MM.1S (cell line): ENCODE data around the gene MRAS.

Experiments used
- DNase-seq: peaks from one replicate; pipeline ENCODE4 v3.0.0-alpha.2; 2015
- H2AFZ ChIP-seq: fragments of 300-600 bp; sonication (generic); 2 replicates; pipeline ENCODE4 v1.6.0; 2016; ENCODE audit warnings: antibody characterized with exemption, low read length
- H3F3A ChIP-seq: fragments of 300-600 bp; sonication (generic); 2 replicates; pipeline ENCODE4 v1.6.1; 2016; ENCODE audit warnings: mild to moderate bottlenecking, antibody characterized with exemption, low read length, moderate library complexity, mixed read lengths; ENCODE audit not compliant: insufficient read depth
- H3K27ac ChIP-seq: fragments of 300-600 bp; sonication (generic); 2 replicates; pipeline ENCODE4 v1.5.1; 2016; ENCODE audit warnings: mild to moderate bottlenecking, low read length
- H3K27me3 ChIP-seq: fragments of 300-600 bp; sonication (generic); replicated peaks from 2 replicates; pipeline ENCODE4 v1.6.0; 2016; ENCODE audit warnings: low read length; ENCODE audit not compliant: insufficient read depth
- H3K36me3 ChIP-seq: fragments of 300-600 bp; sonication (generic); replicated peaks from 2 replicates; pipeline ENCODE4 v1.6.1; 2016; ENCODE audit warnings: mild to moderate bottlenecking, low read length, mixed read lengths; ENCODE audit not compliant: insufficient read depth
- H3K4me1 ChIP-seq: fragments of 300-600 bp; sonication (generic); 2 replicates; pipeline ENCODE4 v1.6.1; 2016; ENCODE audit warnings: low read length, mixed read lengths
- H3K4me2 ChIP-seq: fragments of 300-600 bp; sonication (generic); 2 replicates; pipeline ENCODE4 v1.6.0; 2016; ENCODE audit warnings: low read depth, low read length
- H3K4me3 ChIP-seq: fragments of 300-600 bp; sonication (generic); 2 replicates; pipeline ENCODE4 v1.5.1; 2016; ENCODE audit warnings: low read length, mixed read lengths
- H3K79me2 ChIP-seq: fragments of 300-600 bp; sonication (generic); 2 replicates; pipeline ENCODE4 v1.6.1; 2016; ENCODE audit warnings: mixed run types, low read length, mixed read lengths
- H3K9ac ChIP-seq: fragments of 300-600 bp; sonication (generic); 2 replicates; pipeline ENCODE4 v1.6.1; 2016; ENCODE audit warnings: low read length, mixed read lengths
- H3K9me2 ChIP-seq: fragments of 300-600 bp; sonication (generic); replicated peaks from 2 replicates; pipeline ENCODE4 v1.6.1; 2016; ENCODE audit warnings: mild to moderate bottlenecking, low read length, mixed read lengths; ENCODE audit not compliant: insufficient read depth
- H3K9me3 ChIP-seq: fragments of 300-600 bp; sonication (generic); replicated peaks from 2 replicates; pipeline ENCODE4 v1.6.1; 2016; ENCODE audit warnings: mild to moderate bottlenecking, low read length, mixed read lengths; ENCODE audit not compliant: insufficient read depth
- H4K20me1 ChIP-seq: fragments of 300-600 bp; sonication (generic); 2 replicates; pipeline ENCODE4 v1.6.1; 2016; ENCODE audit warnings: mild to moderate bottlenecking, low read length, moderate library complexity, mixed read lengths; ENCODE audit not compliant: insufficient read depth
- EZH2 ChIP-seq: fragments of 300-600 bp; sonication (generic); optimal IDR thresholded peaks from 2 replicates; pipeline ENCODE3; 2017; ENCODE audit warnings: low read depth, mild to moderate bottlenecking, antibody characterized with exemption, low read length, mixed read lengths
- EZH2phosphoT487 ChIP-seq: fragments of 300-600 bp; sonication (generic); IDR thresholded peaks from 2 replicates; pipeline ENCODE4 v1.6.1; 2018; ENCODE audit warnings: antibody characterized with exemption, low read length
- TF ChIP-seq, protein P1 (sequence below): fragments of 300-600 bp; sonication (generic); IDR thresholded peaks from 2 replicates; pipeline ENCODE4 v1.5.1; 2016; ENCODE audit warnings: antibody characterized with exemption, low read length, mixed read lengths

Gene MRAS

DNA sequence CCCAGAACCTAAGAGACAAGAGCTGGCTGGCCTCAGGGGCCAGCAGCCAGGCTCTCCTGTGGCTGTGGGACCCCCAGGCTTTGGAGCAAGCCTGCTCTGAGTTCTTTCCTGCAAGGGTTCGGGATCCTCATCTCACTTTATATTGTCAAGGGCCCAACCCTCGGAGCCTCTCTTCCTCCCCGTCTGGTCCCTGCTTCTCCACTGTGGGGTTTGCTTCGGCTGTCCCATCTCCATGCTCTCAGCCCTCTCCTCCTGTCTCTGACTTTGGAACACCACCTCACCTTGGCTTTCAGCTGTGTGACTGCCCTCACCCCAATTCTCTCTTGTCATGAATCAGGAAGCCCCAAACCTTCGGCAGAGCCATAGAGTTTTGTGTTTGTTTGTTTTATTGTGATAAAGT is 30.0 kb downstream of the MRAS start:
- H3K9me2 ChIP-seq = no peaks in the 10 kb centered on the region
- H3K79me2 ChIP-seq = no peaks in the 10 kb centered on the region
- H3K27me3 ChIP-seq = no peaks in the 10 kb centered on the region
- no peaks in the 10 kb centered on the region for H3K4me1 ChIP-seq
- H3F3A ChIP-seq = no peaks in the 10 kb centered on the region
- TF ChIP-seq, protein P1, sequence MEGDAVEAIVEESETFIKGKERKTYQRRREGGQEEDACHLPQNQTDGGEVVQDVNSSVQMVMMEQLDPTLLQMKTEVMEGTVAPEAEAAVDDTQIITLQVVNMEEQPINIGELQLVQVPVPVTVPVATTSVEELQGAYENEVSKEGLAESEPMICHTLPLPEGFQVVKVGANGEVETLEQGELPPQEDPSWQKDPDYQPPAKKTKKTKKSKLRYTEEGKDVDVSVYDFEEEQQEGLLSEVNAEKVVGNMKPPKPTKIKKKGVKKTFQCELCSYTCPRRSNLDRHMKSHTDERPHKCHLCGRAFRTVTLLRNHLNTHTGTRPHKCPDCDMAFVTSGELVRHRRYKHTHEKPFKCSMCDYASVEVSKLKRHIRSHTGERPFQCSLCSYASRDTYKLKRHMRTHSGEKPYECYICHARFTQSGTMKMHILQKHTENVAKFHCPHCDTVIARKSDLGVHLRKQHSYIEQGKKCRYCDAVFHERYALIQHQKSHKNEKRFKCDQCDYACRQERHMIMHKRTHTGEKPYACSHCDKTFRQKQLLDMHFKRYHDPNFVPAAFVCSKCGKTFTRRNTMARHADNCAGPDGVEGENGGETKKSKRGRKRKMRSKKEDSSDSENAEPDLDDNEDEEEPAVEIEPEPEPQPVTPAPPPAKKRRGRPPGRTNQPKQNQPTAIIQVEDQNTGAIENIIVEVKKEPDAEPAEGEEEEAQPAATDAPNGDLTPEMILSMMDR = no peak
- TF ChIP-seq EZH2 (no peak), EZH2phosphoT487 (no peak)
- no peak overlapping the region for H3K4me2 ChIP-seq
- no peak overlapping the region for H3K4me3 ChIP-seq
- no peak overlapping the region for H3K27ac ChIP-seq
- no peaks in the 10 kb centered on the region for H4K20me1 ChIP-seq
- no peaks in the 10 kb centered on the region for H3K36me3 ChIP-seq
- no peak overlapping the region for H3K9ac ChIP-seq
- no peak for DNase-seq
- no peaks in the 10 kb centered on the region for H3K9me3 ChIP-seq
- H2AFZ ChIP-seq = no peak overlapping the region

DNA sequence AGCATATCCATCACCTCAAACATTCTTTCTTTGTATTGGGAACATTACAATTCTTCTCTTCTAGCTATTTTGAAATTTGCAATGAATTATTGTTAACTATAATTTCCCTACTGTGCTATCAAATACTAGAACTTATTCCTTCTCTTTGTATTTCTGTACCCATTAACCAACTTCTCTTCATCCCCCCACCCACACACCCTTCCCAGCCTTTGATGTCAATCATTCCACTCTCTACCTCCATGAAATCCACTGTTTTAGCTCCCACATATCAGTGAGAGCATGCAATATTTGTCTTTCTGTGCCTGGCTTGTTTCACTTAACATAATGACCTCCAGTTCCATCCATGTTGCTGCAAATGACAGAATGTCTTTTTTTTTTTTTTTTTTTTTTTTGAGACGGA is 30.6 kb downstream of the MRAS start:
- no peak overlapping the region for H3K9ac ChIP-seq
- TF ChIP-seq, protein P1 = no peak
- no peak for TF ChIP-seq EZH2
- TF ChIP-seq EZH2phosphoT487 = no peak
- H3K79me2 ChIP-seq = no peaks in the 10 kb centered on the region
- H3K27ac ChIP-seq = no peak overlapping the region
- no peaks in the 10 kb centered on the region for H3K36me3 ChIP-seq
- H3K4me2 ChIP-seq = no peak overlapping the region
- H4K20me1 ChIP-seq = no peaks in the 10 kb centered on the region
- no peaks in the 10 kb centered on the region for H3K4me1 ChIP-seq
- no peak for DNase-seq
- H3K27me3 ChIP-seq = no peaks in the 10 kb centered on the region
- no peaks in the 10 kb centered on the region for H3F3A ChIP-seq
- H3K4me3 ChIP-seq = no peak overlapping the region
- H3K9me3 ChIP-seq = no peaks in the 10 kb centered on the region
- H2AFZ ChIP-seq = no peak overlapping the region
- no peaks in the 10 kb centered on the region for H3K9me2 ChIP-seq

DNA sequence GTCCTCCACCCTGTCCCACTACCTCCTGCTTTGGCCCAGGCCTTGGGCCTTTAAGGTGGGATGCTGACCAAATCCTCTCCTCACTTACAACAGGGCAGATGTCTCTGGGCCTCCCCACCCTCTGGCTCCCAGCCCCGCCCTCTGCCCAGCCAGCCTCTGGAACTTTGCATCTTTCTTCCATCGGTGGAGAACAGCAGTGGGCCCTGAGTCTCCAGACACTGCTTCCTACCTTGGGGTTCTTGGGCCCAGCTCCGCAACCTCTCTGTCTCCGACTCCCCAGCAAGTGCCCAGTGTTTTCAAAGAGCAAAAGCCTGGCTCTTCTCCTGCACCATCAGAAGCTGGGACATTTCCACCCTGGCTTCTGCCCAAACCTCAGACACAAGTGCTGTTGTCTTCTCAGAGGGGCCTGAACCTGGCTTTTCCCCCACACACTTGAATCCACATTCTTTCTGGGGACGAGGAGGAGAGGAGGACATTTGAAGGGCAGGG is 33.1 kb downstream of the MRAS start:
- Histone ChIP-seq H3K79me2 (no peaks in the 10 kb centered on the region), H3K9me3 (no peaks in the 10 kb centered on the region), H3K9me2 (no peaks in the 10 kb centered on the region), H3K9ac (no peak overlapping the region), H3F3A (no peaks in the 10 kb centered on the region), H3K27ac (no peak overlapping the region), H3K4me3 (no peak overlapping the region), H3K4me1 (no peaks in the 10 kb centered on the region), H4K20me1 (no peaks in the 10 kb centered on the region), H3K4me2 (no peak overlapping the region), H3K36me3 (no peaks in the 10 kb centered on the region), H3K27me3 (no peaks in the 10 kb centered on the region), H2AFZ (no peak overlapping the region)
- no peak for DNase-seq
- TF ChIP-seq, protein P1 = no peak
- TF ChIP-seq EZH2phosphoT487 (no peak), EZH2 (no peak)
